ENCODE data around the gene VPS13A.

Gene VPS13A

GRCh38 chr9:77177143-77177893 lies at the start of gene VPS13A:
Gene VPS13A (plus strand): TSS chr9:77177534. CDS start chr9:77177705, 171 bp downstream.
- DNase-seq: peak; percentile 81

DNA sequence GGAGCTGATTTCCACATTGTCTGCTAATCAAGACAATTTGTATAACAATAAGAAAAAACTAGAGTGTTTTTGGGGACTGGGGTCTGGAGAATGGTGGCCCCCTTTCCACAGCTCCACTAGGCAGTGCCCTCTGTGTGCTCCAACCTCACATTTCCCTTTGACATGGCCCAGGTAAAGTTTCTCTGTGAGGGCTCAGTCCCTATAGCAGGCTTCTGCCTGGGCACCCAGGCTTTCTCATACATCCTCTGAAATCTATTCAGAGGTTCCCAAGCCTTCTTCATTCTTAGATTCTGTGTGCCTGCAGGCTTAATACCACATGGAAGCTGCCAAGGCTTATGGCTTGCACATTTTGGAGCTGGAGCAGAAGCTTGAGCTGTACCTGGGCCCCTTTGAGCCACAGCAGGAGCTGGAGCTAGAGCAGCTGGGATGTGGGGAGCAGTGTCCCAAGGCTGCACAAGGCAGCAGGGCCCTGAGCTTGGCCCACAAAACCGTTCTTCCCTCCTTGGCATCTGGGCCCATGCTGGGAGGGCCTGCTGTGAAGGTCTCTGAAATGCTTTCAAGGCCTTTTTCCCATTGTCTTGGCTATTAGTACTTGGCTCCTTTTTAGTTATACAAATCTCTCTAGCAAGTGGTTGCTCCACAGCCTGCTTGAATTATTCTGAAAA lies 49.1 kb upstream of the VPS13A start:
- no peak for DNase-seq

DNA sequence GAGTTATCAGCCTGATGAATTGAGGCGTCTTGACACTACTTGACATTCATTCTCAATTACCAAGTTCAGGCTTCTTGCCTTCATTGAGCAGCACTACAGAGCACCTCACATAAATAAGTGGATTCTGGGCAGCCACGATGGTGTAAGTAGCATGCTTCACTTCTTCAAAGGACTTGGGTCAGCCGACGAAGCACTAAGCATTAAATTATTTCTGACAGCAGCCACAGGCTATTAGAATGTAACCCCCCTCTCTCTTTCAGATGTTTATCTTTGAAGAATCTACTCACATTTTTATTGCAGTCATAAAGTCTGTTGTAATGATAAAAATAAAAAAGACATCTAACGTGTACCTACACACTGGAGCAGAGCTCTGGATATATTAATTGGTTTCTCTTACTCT lies 45.9 kb upstream of the VPS13A start:
- no peak for DNase-seq

DNA sequence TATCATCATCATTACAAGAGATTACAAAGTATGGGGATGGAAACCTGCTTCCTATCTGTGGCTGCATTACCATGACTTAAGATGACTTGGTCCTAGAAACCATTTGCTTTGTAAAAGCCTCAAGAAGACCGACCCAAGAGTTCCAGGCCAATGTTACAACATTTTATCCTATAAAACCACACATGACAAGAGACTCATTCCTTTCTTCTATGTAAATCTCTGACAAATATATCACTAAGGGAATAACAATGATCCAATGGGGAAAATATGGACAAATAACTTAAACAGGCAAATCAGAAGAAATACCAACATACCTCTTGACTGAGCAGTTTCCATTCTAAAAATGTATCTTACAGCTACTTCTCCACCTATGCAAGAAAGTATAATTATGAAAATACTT lies 44.3 kb upstream of the VPS13A start:
- DNase-seq: no peak

- DNase-seq: no peak
Measured at GRCh38 chr9:77142366-77142765, 35.0 kb upstream of the VPS13A start.

- no peak for DNase-seq
Measured at GRCh38 chr9:77149879-77150278, 27.5 kb upstream of the VPS13A start.

- no peak for DNase-seq
Measured at GRCh38 chr9:77152289-77152688, 25.0 kb upstream of the VPS13A start.

- DNase-seq: no peak
Measured at GRCh38 chr9:77156646-77157371, 20.5 kb upstream of the VPS13A start.

DNA sequence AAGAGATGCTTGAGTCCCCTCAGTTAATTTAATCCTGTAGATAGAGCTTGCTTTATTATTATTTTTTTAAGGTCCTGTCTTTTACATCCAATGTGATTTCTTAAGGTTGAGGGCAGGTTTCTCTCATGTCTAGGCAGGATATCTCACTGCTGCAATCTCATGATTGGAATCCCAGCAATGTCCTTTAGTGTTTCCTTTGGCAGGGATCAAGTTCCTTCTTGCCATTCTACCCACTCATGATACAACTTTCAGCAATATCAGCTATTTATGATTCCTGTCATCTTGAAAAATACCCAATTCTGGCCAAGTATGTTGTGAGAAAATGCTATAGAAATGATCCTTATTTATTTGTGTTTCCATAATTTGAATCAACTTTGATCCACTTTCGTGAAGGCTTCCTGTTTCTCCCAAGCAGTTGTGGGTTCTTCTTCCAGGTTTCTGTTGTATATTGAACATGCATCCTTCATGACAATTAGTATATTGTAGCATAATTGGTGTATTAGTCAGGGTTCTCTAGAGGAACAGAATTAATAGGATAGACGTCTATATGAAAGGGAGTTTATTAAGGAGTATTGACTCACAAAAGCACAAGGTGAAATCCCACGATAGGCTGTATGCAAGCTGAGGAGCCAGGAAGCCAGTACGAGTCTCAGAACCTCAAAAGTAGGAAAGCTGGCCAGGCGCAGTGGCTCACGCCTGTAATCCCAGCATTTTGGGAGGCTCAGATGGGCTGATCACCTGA lies 18.4 kb upstream of the VPS13A start:
- no peak for DNase-seq

GRCh38 chr9:77161191-77161590 lies 16.1 kb upstream of the VPS13A start:
- DNase-seq: no peak

GRCh38 chr9:77161966-77162365 lies 15.4 kb upstream of the VPS13A start:
- no peak for DNase-seq

- no peak for DNase-seq
Measured at GRCh38 chr9:77162366-77162765, 15.0 kb upstream of the VPS13A start.

- peak; percentile 63 for DNase-seq
Measured at GRCh38 chr9:77163884-77164283, 13.4 kb upstream of the VPS13A start.

GRCh38 chr9:77166193-77166592 lies 11.1 kb upstream of the VPS13A start:
- no peak for DNase-seq

DNA sequence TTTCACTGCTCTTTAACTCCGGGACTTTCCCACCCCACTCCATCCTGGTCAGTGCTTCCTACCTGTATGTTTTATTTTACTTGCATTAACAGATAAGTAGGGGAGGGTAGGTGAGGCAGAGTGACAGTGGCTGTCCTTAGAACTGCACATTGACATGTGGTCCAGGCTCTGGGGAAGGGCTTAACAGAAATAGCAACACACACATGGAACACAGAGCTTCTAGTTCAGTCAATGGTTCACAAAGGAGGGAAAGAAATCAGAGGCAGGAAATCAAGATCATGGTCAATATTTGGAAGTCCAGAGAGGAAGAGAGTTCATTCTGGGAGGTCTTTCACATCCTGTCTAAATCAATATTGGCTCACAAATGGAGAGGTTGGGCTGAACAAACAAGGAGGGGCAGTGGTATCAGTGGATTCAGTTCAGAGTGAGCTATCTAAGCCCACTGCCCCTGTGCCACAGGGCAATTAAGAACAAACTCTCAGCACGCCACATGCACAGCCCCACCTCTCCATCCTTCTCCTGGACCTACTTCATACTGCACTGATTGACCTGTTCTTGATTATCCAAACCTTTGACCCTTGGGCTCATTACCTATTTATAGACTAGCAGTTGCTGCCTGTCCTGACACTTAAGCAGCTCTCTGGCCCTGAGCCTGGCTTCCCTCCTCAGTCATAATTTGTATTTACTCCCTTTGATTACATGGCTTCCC lies 6.2 kb upstream of the VPS13A start:
- no peak for DNase-seq

- DNase-seq: no peak
Measured at GRCh38 chr9:77175151-77175550, 2.2 kb upstream of the VPS13A start.

DNA sequence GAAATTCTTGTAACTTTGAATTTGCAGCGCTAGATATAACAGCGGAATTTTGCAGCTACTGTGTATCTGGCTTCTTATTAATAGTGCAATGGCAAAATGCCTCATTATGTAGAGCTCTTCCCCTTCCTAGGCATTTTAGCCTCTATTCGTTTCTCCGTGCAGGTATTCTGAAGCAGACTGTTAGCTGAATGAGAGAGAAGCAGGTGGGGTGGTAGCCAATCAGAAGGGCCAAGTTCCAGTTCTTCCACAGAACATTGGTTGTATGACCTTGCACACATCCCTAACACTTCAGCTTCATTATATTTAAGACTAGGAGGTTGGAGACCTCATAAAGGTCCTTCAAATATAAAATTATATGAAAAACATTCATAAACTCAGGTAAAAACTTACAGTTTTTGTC lies 1.2 kb upstream of the VPS13A start:
- DNase-seq: no peak

- DNase-seq: peak; percentile 66
Measured at GRCh38 chr9:77176686-77177142, 620 bp upstream of the VPS13A start.

- DNase-seq: peak; percentile 43
Measured at GRCh38 chr9:77177894-77178794, 810 bp downstream of the VPS13A start.

DNA sequence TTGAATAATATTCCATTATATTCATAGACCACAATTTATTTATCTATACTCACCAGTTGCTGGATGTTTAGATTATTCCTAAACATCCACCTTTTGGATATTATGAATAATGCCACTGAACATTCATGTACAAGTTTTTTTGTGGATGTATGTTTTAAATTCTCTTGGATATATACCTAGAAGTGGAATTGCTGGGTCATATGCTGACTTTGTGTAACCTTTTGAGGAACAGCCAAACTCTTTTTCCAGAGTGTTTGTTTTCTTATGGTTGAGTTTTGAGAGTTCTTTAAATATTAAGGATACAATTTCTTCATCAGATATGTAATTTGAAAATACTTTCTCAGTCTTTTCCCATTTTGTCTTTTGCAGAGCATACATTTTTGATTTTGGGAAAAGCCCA lies 2.7 kb downstream of the VPS13A start:
- DNase-seq: no peak

DNA sequence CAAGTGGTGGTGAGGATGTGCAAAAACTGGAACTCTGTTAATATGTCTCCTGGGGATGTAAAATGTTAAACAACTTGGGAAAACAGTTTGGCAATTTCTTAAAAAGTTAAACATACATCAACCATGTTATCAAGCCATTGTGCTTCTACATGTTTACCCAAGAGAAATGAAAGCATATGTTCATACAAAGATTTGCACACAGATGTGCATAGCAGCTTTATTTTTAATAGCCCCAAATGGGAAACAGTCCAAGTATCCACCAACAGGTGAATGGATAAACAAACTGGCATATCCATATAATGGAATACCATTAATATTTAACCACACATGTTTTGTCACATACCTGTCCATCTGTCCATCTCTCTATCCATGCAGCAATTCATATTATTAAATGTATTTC lies 6.2 kb downstream of the VPS13A start:
- DNase-seq: no peak
